Measurements from ENCODE around the gene CNPY2.
"Not testable (repeated sequence)": the region's sequence is repeated elsewhere in the genome, so short reads cannot be mapped to it uniquely, and the experiment has no call there.

DNA sequence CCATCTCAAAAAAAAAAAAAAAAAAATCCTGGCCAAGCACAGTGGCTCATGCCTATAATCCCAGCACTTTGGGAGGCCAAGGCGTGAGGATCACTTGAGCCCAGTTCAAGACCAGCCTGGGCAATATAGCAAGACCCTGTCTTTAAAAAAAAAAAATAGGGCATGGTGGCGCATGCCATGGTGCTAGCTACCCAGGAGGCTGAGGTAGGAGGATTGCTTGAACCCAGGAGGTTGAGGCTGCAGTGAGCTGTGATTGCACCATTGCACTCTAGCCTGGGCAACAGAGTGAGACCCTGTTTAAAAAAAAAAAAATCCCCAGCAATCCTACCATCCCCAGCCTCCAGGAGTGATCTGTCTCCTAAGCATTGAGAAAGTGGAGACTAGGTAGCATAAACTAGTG lies 26.5 kb upstream of the CNPY2 start:
- not testable (repeated sequence) for TF ChIP-seq POLR2A (IDR thresholded peaks at IDR 0.05)
- TF ChIP-seq, protein P1, sequence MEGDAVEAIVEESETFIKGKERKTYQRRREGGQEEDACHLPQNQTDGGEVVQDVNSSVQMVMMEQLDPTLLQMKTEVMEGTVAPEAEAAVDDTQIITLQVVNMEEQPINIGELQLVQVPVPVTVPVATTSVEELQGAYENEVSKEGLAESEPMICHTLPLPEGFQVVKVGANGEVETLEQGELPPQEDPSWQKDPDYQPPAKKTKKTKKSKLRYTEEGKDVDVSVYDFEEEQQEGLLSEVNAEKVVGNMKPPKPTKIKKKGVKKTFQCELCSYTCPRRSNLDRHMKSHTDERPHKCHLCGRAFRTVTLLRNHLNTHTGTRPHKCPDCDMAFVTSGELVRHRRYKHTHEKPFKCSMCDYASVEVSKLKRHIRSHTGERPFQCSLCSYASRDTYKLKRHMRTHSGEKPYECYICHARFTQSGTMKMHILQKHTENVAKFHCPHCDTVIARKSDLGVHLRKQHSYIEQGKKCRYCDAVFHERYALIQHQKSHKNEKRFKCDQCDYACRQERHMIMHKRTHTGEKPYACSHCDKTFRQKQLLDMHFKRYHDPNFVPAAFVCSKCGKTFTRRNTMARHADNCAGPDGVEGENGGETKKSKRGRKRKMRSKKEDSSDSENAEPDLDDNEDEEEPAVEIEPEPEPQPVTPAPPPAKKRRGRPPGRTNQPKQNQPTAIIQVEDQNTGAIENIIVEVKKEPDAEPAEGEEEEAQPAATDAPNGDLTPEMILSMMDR (IDR thresholded peaks at IDR 0.05), result not testable (repeated sequence)

Measured in esophagus squamous epithelium (tissue), 4 donors.